Ovary (tissue), 9 donors: Measurements from ENCODE around the gene LTB4R. TPM values are rescaled to one million over a fixed set of nuclear protein-coding genes. Genes with fewer than 3 reads are reported as not detected.

Experiments
- polyA plus RNA-seq, 2 donors: library from polyadenylated mRNA; stranded (reverse); fragments of 200-250 nt in 1 of 2; fragments of 350-450 nt in 1 of 2; fragmentation: Illumina TruSeq in 1 of 2; extraction: RNeasy Lipid Tissue Mini Kit (QIAGEN cat#74804) in 1 of 2; gene quantifications; one replicate each; pipeline ENCODE4 v1.2.3, GENCODE V29; 2013 to 2014
- small RNA-seq: library from RNA; depleted of rRNA; stranded (forward); fragments of <200 nt; gene quantifications from one replicate; pipeline ENCODE3, GENCODE V24; 2016
- total RNA-seq, 7 donors: library from RNA; depleted of rRNA in 2 of 7; stranded (reverse); fragments of >200 nt in 2 of 7; fragmentation: NEBNext Ultra II Directional in 3 of 7; extraction: Animal tissue kit (Norgen Biotek cat#: 25700) in 3 of 7; gene quantifications; one replicate each; pipeline versions ENCODE4 v1.1.0 to v1.2.4, GENCODE V29; 2016 to 2023
- donor health status: DM: no; HTN: no; CAD: no; lungs with moderate emphysema.
- donor health status: DM: no; HTN: no; CAD: no.
- donor health status: Bipolar disorder and iron deficiency.
- donor health status: DM: yes; HTN: yes; CAD: no.
- donor health status: DM: no; HTN: no; CAD: no.
- donor health status: DM: yes; HTN: yes; CAD: no.

LTB4R gene
- total and polyA plus RNA-seq, 9 donors: 2.9 to 9.4 (median 7.6) TPM

Small RNA genes lying within 50 kb of the gene (small RNA-seq; reads per million reads assigned to genes)
- not detected for gene RF00026

Other genes starting within 250 kb of the LTB4R start
Only the 30 nearest of the 33 such genes appear.
- 10 to 100 TPM; 34.7 to 71.4 (median 51.5) TPM for gene DCAF11, start 196.7 kb upstream of the LTB4R start, total RNA-seq
- 10 to 100 TPM; 38.7 to 62.4 TPM for gene DCAF11, start 196.7 kb upstream of the LTB4R start, polyA plus RNA-seq
- 1 to 10 TPM; 1.0 to 4.1 (median 2.8) TPM for gene NRL, start 196.6 kb upstream of the LTB4R start, total RNA-seq
- gene NRL, start 196.6 kb upstream of the LTB4R start, polyA plus RNA-seq: 1 to 10 TPM in 1 of 2 donors, under 1 TPM in 1; 0.78 to 2.8 TPM
- 1 to 10 TPM in 1 of 7 donors, under 1 TPM in 4, not detected in 2; 0.57 to 1.2 (median 0.77) TPM for gene FITM1, start 180.8 kb upstream of the LTB4R start, total RNA-seq
- gene FITM1, start 180.8 kb upstream of the LTB4R start, polyA plus RNA-seq: under 1 TPM in 1 of 2 donors, not detected in 1; 0.80 TPM
- 100 to 1,000 TPM in 6 of 7 donors, 10 to 100 TPM in 1; 93.6 to 193 (median 168) TPM for gene PSME1, start 175.3 kb upstream of the LTB4R start, total RNA-seq
- gene PSME1, start 175.3 kb upstream of the LTB4R start, polyA plus RNA-seq: 100 to 1,000 TPM; 220 to 261 TPM
- 10 to 100 TPM; 13.0 to 26.3 (median 17.3) TPM for gene EMC9, start 169.9 kb upstream of the LTB4R start, total RNA-seq
- 10 to 100 TPM in 1 of 2 donors, 1 to 10 TPM in 1; 5.1 to 30.7 TPM for gene EMC9, start 169.9 kb upstream of the LTB4R start, polyA plus RNA-seq
- gene PSME2, start 164.9 kb upstream of the LTB4R start, total RNA-seq: 100 to 1,000 TPM in 3 of 7 donors, 10 to 100 TPM in 4; 34.7 to 129 (median 95.6) TPM
- gene PSME2, start 164.9 kb upstream of the LTB4R start, polyA plus RNA-seq: 100 to 1,000 TPM in 1 of 2 donors, 10 to 100 TPM in 1; 82.5 to 160 TPM
- 10 to 100 TPM; 19.2 to 74.4 (median 61.4) TPM for gene RNF31, start 164.0 kb upstream of the LTB4R start, total RNA-seq
- 10 to 100 TPM; 36.1 to 40.0 TPM for gene RNF31, start 164.0 kb upstream of the LTB4R start, polyA plus RNA-seq
- gene IRF9, start 150.2 kb upstream of the LTB4R start, total RNA-seq: 100 to 1,000 TPM in 1 of 7 donors, 10 to 100 TPM in 6; 31.6 to 151 (median 72.7) TPM
- gene IRF9, start 150.2 kb upstream of the LTB4R start, polyA plus RNA-seq: 100 to 1,000 TPM in 1 of 2 donors, 10 to 100 TPM in 1; 87.4 to 212 TPM
- gene REC8, start 139.4 kb upstream of the LTB4R start, total RNA-seq: 10 to 100 TPM in 4 of 7 donors, 1 to 10 TPM in 3; 6.2 to 75.4 (median 13.5) TPM
- gene REC8, start 139.4 kb upstream of the LTB4R start, polyA plus RNA-seq: 1 to 10 TPM; 4.9 to 5.1 TPM
- gene IPO4, start 122.7 kb upstream of the LTB4R start, total RNA-seq: 10 to 100 TPM; 12.3 to 50.9 (median 34.0) TPM
- 10 to 100 TPM in 1 of 2 donors, 1 to 10 TPM in 1; 5.6 to 11.3 TPM for gene IPO4, start 122.7 kb upstream of the LTB4R start, polyA plus RNA-seq
- gene TM9SF1, start 116.1 kb upstream of the LTB4R start, total RNA-seq: 10 to 100 TPM; 34.9 to 65.6 (median 44.9) TPM
- gene TM9SF1, start 116.1 kb upstream of the LTB4R start, polyA plus RNA-seq: 10 to 100 TPM; 32.3 to 40.0 TPM
- 1 to 10 TPM in 2 of 7 donors, under 1 TPM in 2, not detected in 3; 0.45 to 1.1 (median 0.90) TPM for gene TSSK4, start 105.8 kb upstream of the LTB4R start, total RNA-seq
- under 1 TPM in 1 of 2 donors, not detected in 1; 0.06 TPM for gene TSSK4, start 105.8 kb upstream of the LTB4R start, polyA plus RNA-seq
- 10 to 100 TPM; 26.8 to 57.5 (median 41.0) TPM for gene CHMP4A, start 98.0 kb upstream of the LTB4R start, total RNA-seq
- gene CHMP4A, start 98.0 kb upstream of the LTB4R start, polyA plus RNA-seq: 100 to 1,000 TPM in 1 of 2 donors, 10 to 100 TPM in 1; 56.1 to 105 TPM
- gene MDP1, start 95.4 kb upstream of the LTB4R start, total RNA-seq: 10 to 100 TPM; 15.5 to 27.7 (median 18.1) TPM
- gene MDP1, start 95.4 kb upstream of the LTB4R start, polyA plus RNA-seq: 10 to 100 TPM; 19.4 to 32.6 TPM
- gene NEDD8, start 79.1 kb upstream of the LTB4R start, total RNA-seq: 100 to 1,000 TPM in 6 of 7 donors, 10 to 100 TPM in 1; 69.7 to 155 (median 124) TPM
- gene NEDD8, start 79.1 kb upstream of the LTB4R start, polyA plus RNA-seq: 100 to 1,000 TPM; 180 to 301 TPM
- gene GMPR2, start 78.6 kb upstream of the LTB4R start, total RNA-seq: 10 to 100 TPM; 46.2 to 64.7 (median 57.7) TPM
- gene GMPR2, start 78.6 kb upstream of the LTB4R start, polyA plus RNA-seq: 10 to 100 TPM; 66.3 to 85.7 TPM
- gene TINF2, start 68.9 kb upstream of the LTB4R start, total RNA-seq: 10 to 100 TPM; 45.8 to 87.2 (median 58.5) TPM
- 10 to 100 TPM; 36.5 to 72.0 TPM for gene TINF2, start 68.9 kb upstream of the LTB4R start, polyA plus RNA-seq
- 100 to 1,000 TPM in 1 of 7 donors, 1 to 10 TPM in 6; 3.1 to 152 (median 8.0) TPM for gene TGM1, start 48.3 kb upstream of the LTB4R start, total RNA-seq
- gene TGM1, start 48.3 kb upstream of the LTB4R start, polyA plus RNA-seq: 1 to 10 TPM; 1.1 to 1.7 TPM
- gene RABGGTA, start 39.9 kb upstream of the LTB4R start, total RNA-seq: 10 to 100 TPM; 19.7 to 48.3 (median 23.2) TPM
- 10 to 100 TPM in 1 of 2 donors, 1 to 10 TPM in 1; 7.9 to 20.1 TPM for gene RABGGTA, start 39.9 kb upstream of the LTB4R start, polyA plus RNA-seq
- 10 to 100 TPM; 16.0 to 35.6 (median 21.4) TPM for gene DHRS1, start 11.7 kb upstream of the LTB4R start, total RNA-seq
- gene DHRS1, start 11.7 kb upstream of the LTB4R start, polyA plus RNA-seq: 10 to 100 TPM; 12.8 to 17.9 TPM
- gene NOP9, start 11.7 kb upstream of the LTB4R start, total RNA-seq: 10 to 100 TPM; 12.0 to 28.6 (median 22.5) TPM
- gene NOP9, start 11.7 kb upstream of the LTB4R start, polyA plus RNA-seq: 10 to 100 TPM in 1 of 2 donors, 1 to 10 TPM in 1; 9.2 to 22.1 TPM
- gene CIDEB, start 3.5 kb upstream of the LTB4R start, total RNA-seq: 10 to 100 TPM; 13.8 to 38.4 (median 22.6) TPM
- 10 to 100 TPM; 17.1 to 29.0 TPM for gene CIDEB, start 3.5 kb upstream of the LTB4R start, polyA plus RNA-seq
- gene LTB4R2, start 1.4 kb upstream of the LTB4R start, total RNA-seq: 10 to 100 TPM in 1 of 7 donors, 1 to 10 TPM in 6; 4.5 to 10.1 (median 5.5) TPM
- gene LTB4R2, start 1.4 kb upstream of the LTB4R start, polyA plus RNA-seq: 1 to 10 TPM in 1 of 2 donors, under 1 TPM in 1; 0.85 to 1.8 TPM
- gene ADCY4, start 23.6 kb downstream of the LTB4R start, total RNA-seq: 10 to 100 TPM in 5 of 7 donors, 1 to 10 TPM in 2; 7.8 to 33.3 (median 11.3) TPM
- 10 to 100 TPM; 15.0 to 19.7 TPM for gene ADCY4, start 23.6 kb downstream of the LTB4R start, polyA plus RNA-seq
- 1 to 10 TPM in 5 of 7 donors, under 1 TPM in 2; 0.61 to 3.2 (median 1.1) TPM for gene RIPK3, start 28.5 kb downstream of the LTB4R start, total RNA-seq
- gene RIPK3, start 28.5 kb downstream of the LTB4R start, polyA plus RNA-seq: 1 to 10 TPM; 1.5 to 2.8 TPM
- 100 to 1,000 TPM in 5 of 7 donors, 10 to 100 TPM in 2; 74.1 to 288 (median 186) TPM for gene NFATC4, start 56.7 kb downstream of the LTB4R start, total RNA-seq
- 100 to 1,000 TPM in 1 of 2 donors, 10 to 100 TPM in 1; 25.9 to 157 TPM for gene NFATC4, start 56.7 kb downstream of the LTB4R start, polyA plus RNA-seq
- gene NYNRIN, start 87.5 kb downstream of the LTB4R start, total RNA-seq: 10 to 100 TPM; 22.5 to 76.0 (median 63.6) TPM
- 10 to 100 TPM; 22.0 to 26.2 TPM for gene NYNRIN, start 87.5 kb downstream of the LTB4R start, polyA plus RNA-seq
- gene CBLN3, start 118.2 kb downstream of the LTB4R start, total RNA-seq: 10 to 100 TPM in 1 of 7 donors, 1 to 10 TPM in 6; 2.0 to 10.5 (median 4.7) TPM
- 1 to 10 TPM; 5.8 to 7.5 TPM for gene CBLN3, start 118.2 kb downstream of the LTB4R start, polyA plus RNA-seq
- 10 to 100 TPM; 41.1 to 84.8 (median 67.8) TPM for gene KHNYN, start 118.5 kb downstream of the LTB4R start, total RNA-seq
- 10 to 100 TPM; 35.1 to 44.4 TPM for gene KHNYN, start 118.5 kb downstream of the LTB4R start, polyA plus RNA-seq
- gene SDR39U1, start 131.3 kb downstream of the LTB4R start, total RNA-seq: 10 to 100 TPM; 46.2 to 68.8 (median 62.4) TPM
- 10 to 100 TPM; 33.4 to 65.7 TPM for gene SDR39U1, start 131.3 kb downstream of the LTB4R start, polyA plus RNA-seq